Activated naive CD8-positive, alpha-beta T cell treated with anti-CD3 and anti-CD28 coated beads, Interleukin-2, amount 50 U/mL, for 24 hours (primary cell): Measurements from ENCODE around the gene GALK2.

Experiments used
- ATAC-seq: fragments of 150-1000 bp; cut with Tn5 transposase; one replicate; pipeline ENCODE4 v1.10.0; 2021
- DNase-seq: peaks from one replicate; pipeline ENCODE4 v3.0.0; 2021
- H3K27ac Mint-ChIP-seq: one replicate; pipeline ENCODE4 v1.8.0; 2021; ENCODE audit warnings: mild to moderate bottlenecking, mixed read lengths
- H3K27me3 Mint-ChIP-seq: one replicate; pipeline ENCODE4 v1.8.0; 2021; ENCODE audit warnings: mixed read lengths
- H3K36me3 Mint-ChIP-seq: one replicate; pipeline ENCODE4 v1.8.0; 2021; ENCODE audit warnings: low read depth, mixed read lengths
- H3K4me1 Mint-ChIP-seq: one replicate; pipeline ENCODE4 v1.8.0; 2021; ENCODE audit warnings: mixed read lengths
- H3K4me3 Mint-ChIP-seq: one replicate; pipeline ENCODE4 v1.8.0; 2021; ENCODE audit warnings: mild to moderate bottlenecking, moderate library complexity, mixed read lengths
- H3K9me3 Mint-ChIP-seq: one replicate; pipeline ENCODE4 v1.8.0; 2021; ENCODE audit warnings: mixed read lengths

Gene GALK2

DNA sequence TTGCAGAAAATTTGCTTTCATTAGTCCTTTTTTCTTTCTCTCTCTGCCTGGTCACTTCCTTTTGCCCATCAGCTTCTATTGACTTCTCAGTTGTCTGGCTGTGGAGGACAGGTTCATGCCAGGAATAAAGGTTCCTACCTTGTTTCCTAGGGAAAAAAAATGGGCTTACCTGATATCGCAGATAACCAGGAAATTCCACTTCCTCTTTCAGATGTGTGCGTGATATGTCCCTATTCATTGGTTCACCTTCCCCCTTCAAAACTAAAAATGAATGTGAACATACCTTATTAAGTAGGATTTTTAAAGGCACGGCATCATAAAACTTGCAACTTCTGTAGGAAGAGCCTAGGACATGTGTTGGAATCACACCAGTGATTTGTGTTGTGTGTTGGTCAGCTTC is 133.0 kb downstream of the GALK2 start:
- Mint-ChIP-seq H3K27ac (no peak overlapping the region), H3K36me3 (peaks cover 44% of the 10 kb centered on the region), H3K27me3 (no peaks in the 10 kb centered on the region), H3K4me1 (peaks cover 7% of the 10 kb centered on the region), H3K9me3 (peaks cover 17% of the 10 kb centered on the region), H3K4me3 (no peak overlapping the region)
- DNase-seq (no peak), ATAC-seq (no peak)

DNA sequence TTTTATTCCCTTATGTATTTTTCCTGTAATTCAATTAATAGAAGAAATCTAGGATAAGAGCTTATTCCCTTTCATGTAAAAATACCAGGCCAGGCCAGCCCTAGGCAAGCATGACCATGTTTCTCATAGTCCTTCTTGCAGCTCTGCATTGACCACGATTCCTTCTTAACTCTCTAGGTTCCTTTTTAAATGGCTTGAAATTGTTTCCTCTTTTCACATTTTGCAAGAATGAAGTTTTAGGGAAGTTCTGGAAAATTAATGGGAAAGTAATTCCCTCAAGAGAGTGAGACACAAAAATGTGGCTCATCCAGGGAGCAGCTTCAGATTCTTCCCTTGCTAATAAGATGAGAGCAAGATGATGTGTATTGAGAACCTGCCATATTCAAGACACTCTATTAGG is 136.5 kb downstream of the GALK2 start:
- H3K9me3 Mint-ChIP-seq, result no peaks in the 10 kb centered on the region
- H3K4me3 Mint-ChIP-seq, result no peak overlapping the region
- H3K36me3 Mint-ChIP-seq, result peaks cover 38% of the 10 kb centered on the region
- H3K27me3 Mint-ChIP-seq, result no peaks in the 10 kb centered on the region
- H3K27ac Mint-ChIP-seq, result no peak overlapping the region
- H3K4me1 Mint-ChIP-seq, result peaks cover 3% of the 10 kb centered on the region
- no peak for DNase-seq
- ATAC-seq, result no peak

- peaks cover 3% of the 10 kb centered on the region for H3K4me1 Mint-ChIP-seq
- peaks cover 31% of the 10 kb centered on the region for H3K36me3 Mint-ChIP-seq
- H3K27ac Mint-ChIP-seq, result no peak overlapping the region
Measured at GRCh38 chr15:49308686-49309085, 138.6 kb downstream of the GALK2 start.

GRCh38 chr15:49309889-49310288 is 139.8 kb downstream of the GALK2 start:
- H3K36me3 Mint-ChIP-seq, result peaks cover 26% of the 10 kb centered on the region

More at GRCh38 chr15:49308686-49309085, 138.6 kb downstream of the GALK2 start:
- no peak overlapping the region for H3K4me3 Mint-ChIP-seq
- H3K9me3 Mint-ChIP-seq, result no peaks in the 10 kb centered on the region
- no peak for DNase-seq
- no peaks in the 10 kb centered on the region for H3K27me3 Mint-ChIP-seq
- no peak for ATAC-seq

DNA sequence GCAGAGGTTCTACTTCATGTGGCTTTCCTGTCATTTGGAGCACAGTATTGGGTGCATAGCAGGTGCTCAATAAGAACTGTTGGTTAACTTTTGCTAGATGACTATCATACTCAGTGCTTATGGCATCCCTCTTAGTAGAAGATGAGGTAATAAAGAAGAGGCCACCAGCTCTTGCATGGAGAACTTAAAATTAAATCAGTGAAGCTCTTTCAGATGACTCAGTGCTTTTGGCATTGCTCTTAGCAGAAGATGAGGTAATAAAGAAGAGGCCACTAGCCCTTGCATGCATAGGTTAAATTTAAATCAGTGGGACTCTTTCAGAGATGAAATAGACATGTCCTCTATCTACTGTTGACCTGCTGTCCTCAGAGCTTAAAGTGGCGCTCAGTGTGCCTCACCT is 143.6 kb downstream of the GALK2 start:
- Mint-ChIP-seq H3K27me3 (no peaks in the 10 kb centered on the region), H3K9me3 (no peaks in the 10 kb centered on the region), H3K27ac (no peak overlapping the region), H3K4me3 (no peak overlapping the region), H3K4me1 (peaks cover 3% of the 10 kb centered on the region), H3K36me3 (peaks cover 32% of the 10 kb centered on the region)
- DNase-seq, result no peak
- no peak for ATAC-seq

More at GRCh38 chr15:49309889-49310288, 139.8 kb downstream of the GALK2 start:
- H3K4me3 Mint-ChIP-seq, result no peak overlapping the region
- no peak overlapping the region for H3K27ac Mint-ChIP-seq
- no peak for DNase-seq
- H3K27me3 Mint-ChIP-seq, result no peaks in the 10 kb centered on the region
- no peak for ATAC-seq
- H3K9me3 Mint-ChIP-seq, result no peaks in the 10 kb centered on the region
- H3K4me1 Mint-ChIP-seq, result peaks cover 3% of the 10 kb centered on the region

DNA sequence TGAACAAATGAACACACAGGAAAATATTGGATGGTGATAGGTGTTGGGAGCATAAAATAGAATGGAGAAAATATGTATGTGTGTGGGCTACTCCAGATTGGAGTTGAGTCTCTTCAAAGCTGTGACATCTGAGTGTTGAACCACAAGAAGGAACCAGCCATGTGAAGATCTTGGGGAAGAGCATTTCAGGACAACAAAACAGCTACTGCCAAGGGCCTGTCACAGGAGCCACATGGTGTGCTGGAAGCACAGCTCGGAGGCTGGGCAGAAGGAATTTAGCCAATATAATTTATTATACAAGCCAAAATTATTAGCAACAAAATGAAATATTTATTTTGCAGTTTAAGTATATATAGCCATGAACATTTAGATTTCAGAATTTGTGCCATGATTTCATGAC is 144.7 kb downstream of the GALK2 start:
- H3K4me1 Mint-ChIP-seq, result peaks cover 3% of the 10 kb centered on the region
- H3K27me3 Mint-ChIP-seq, result no peaks in the 10 kb centered on the region
- ATAC-seq (no peak), DNase-seq (no peak)
- H3K9me3 Mint-ChIP-seq, result no peaks in the 10 kb centered on the region
- H3K4me3 Mint-ChIP-seq, result no peak overlapping the region
- peaks cover 37% of the 10 kb centered on the region for H3K36me3 Mint-ChIP-seq
- H3K27ac Mint-ChIP-seq, result no peak overlapping the region

DNA sequence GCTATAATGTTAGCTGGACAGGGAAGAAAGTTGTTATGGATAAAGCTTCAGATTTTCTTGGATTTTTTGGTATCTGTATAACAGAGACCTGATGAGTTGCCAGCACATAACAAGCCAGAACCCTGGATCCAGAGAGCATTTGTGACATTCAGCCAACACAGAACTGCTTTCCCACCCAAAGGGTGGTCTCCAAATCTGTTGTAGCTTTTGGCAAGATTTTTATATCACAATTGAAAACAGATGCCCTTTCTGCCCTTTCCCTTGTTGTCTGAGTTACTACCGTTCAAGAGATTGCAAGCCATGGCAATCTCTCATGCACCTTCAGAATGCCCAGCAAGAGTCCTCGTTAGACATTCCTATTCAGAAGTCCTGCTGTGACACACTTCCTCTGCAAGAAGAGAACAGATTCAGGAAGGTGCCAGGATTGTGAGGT is 145.4 kb downstream of the GALK2 start:
- H3K4me1 Mint-ChIP-seq, result no peaks in the 10 kb centered on the region
- no peak for DNase-seq
- no peak overlapping the region for H3K27ac Mint-ChIP-seq
- H3K9me3 Mint-ChIP-seq, result no peaks in the 10 kb centered on the region
- H3K27me3 Mint-ChIP-seq, result no peaks in the 10 kb centered on the region
- peaks cover 33% of the 10 kb centered on the region for H3K36me3 Mint-ChIP-seq
- H3K4me3 Mint-ChIP-seq, result no peak overlapping the region
- no peak for ATAC-seq

DNA sequence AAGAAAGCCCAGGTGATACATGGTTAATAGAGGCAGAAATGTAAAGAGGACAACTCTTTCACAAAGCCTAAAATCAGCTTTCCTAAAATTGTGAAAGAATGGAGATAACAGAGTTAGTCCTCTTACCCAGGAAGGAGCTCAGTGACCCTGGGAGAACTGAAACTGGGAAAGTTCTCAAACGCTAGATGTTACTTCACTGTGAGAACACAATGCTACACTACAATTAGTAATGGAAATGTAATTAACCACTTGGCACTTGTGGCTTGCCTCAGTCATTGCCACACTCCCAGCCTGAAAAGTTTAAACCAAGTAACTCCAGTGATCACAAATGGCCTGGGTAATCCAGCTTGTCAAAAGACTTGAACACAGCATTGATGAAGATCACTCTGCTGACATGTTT is 150.3 kb downstream of the GALK2 start:
- Mint-ChIP-seq H3K4me3 (no peak overlapping the region), H3K36me3 (peaks cover 24% of the 10 kb centered on the region)

GRCh38 chr15:49323207-49323606 is 153.2 kb downstream of the GALK2 start:
- H3K27ac Mint-ChIP-seq, result no peak overlapping the region

More for the DNA sequence above, 150.3 kb downstream of the GALK2 start:
- H3K27me3 Mint-ChIP-seq, result no peaks in the 10 kb centered on the region
- no peaks in the 10 kb centered on the region for H3K4me1 Mint-ChIP-seq
- no peaks in the 10 kb centered on the region for H3K9me3 Mint-ChIP-seq
- DNase-seq (no peak), ATAC-seq (no peak)
- no peak overlapping the region for H3K27ac Mint-ChIP-seq

GRCh38 chr15:49327927-49328326 is 157.9 kb downstream of the GALK2 start:
- Mint-ChIP-seq H3K9me3 (no peaks in the 10 kb centered on the region), H3K27me3 (no peaks in the 10 kb centered on the region), H3K4me1 (no peaks in the 10 kb centered on the region), H3K4me3 (no peak overlapping the region), H3K27ac (no peak overlapping the region), H3K36me3 (peaks cover 15% of the 10 kb centered on the region)
- ATAC-seq, result no peak
- DNase-seq, result no peak

More at GRCh38 chr15:49323207-49323606, 153.2 kb downstream of the GALK2 start:
- no peak for DNase-seq
- Mint-ChIP-seq H3K4me1 (no peaks in the 10 kb centered on the region), H3K27me3 (no peaks in the 10 kb centered on the region), H3K36me3 (peaks cover 19% of the 10 kb centered on the region), H3K4me3 (no peak overlapping the region), H3K9me3 (no peaks in the 10 kb centered on the region)
- no peak for ATAC-seq

- ATAC-seq, result no peak
- H3K4me3 Mint-ChIP-seq, result no peak overlapping the region
- H3K9me3 Mint-ChIP-seq, result no peaks in the 10 kb centered on the region
- DNase-seq, result no peak
- H3K4me1 Mint-ChIP-seq, result no peaks in the 10 kb centered on the region
- no peaks in the 10 kb centered on the region for H3K27me3 Mint-ChIP-seq
- H3K36me3 Mint-ChIP-seq, result peaks cover 15% of the 10 kb centered on the region
- H3K27ac Mint-ChIP-seq, result no peak overlapping the region
Measured at GRCh38 chr15:49328941-49329340, 158.9 kb downstream of the GALK2 start.

DNA sequence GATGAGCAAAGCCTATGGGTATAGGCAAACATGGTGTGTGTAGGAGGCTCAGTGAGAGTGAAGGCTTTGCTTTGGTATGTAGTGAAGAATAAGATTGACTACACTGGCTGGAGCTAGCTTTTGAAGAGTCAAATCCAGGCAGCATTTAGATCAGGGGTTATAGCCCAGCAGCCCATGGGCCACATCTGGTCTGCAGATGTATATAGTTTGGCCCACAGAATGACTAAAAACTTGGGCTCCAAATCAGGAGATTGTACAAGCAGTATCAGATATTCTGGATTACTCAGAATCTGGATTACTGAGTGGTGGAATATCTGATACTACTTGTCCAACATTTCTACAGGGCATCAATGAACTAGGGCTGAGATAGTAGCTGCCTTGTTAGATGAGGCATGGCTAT is 160.1 kb downstream of the GALK2 start:
- peaks cover 14% of the 10 kb centered on the region for H3K36me3 Mint-ChIP-seq
- ATAC-seq (no peak), DNase-seq (no peak)
- no peaks in the 10 kb centered on the region for H3K27me3 Mint-ChIP-seq
- no peak overlapping the region for H3K4me3 Mint-ChIP-seq
- no peaks in the 10 kb centered on the region for H3K9me3 Mint-ChIP-seq
- H3K27ac Mint-ChIP-seq, result no peak overlapping the region
- no peaks in the 10 kb centered on the region for H3K4me1 Mint-ChIP-seq

GRCh38 chr15:49331442-49331841 is 161.4 kb downstream of the GALK2 start:
- Mint-ChIP-seq H3K27me3 (no peaks in the 10 kb centered on the region), H3K4me1 (no peaks in the 10 kb centered on the region), H3K4me3 (no peak overlapping the region), H3K9me3 (no peaks in the 10 kb centered on the region), H3K27ac (no peak overlapping the region), H3K36me3 (peaks cover 14% of the 10 kb centered on the region)
- ATAC-seq (no peak), DNase-seq (no peak)

DNA sequence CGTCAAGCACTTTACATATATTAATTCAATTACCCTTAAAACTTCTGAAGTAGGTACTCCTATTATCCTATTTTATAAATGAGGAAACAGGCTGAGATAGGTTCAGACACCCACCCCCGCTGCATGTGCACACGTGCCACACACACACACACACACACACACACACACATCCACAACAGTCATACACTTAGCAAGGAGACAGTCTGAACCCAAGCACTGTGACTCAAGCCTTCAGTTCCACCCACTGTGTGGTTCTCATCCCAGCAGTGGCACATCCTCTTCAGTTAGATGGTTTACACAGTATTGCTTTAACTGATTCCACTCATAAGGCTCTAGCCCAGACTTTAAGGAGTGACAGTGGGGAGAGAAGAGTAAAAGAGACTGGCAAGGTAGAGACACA is 161.9 kb downstream of the GALK2 start:
- Mint-ChIP-seq H3K9me3 (no peaks in the 10 kb centered on the region), H3K4me3 (no peak overlapping the region), H3K4me1 (no peaks in the 10 kb centered on the region), H3K27me3 (no peaks in the 10 kb centered on the region), H3K36me3 (peaks cover 14% of the 10 kb centered on the region), H3K27ac (no peak overlapping the region)
- DNase-seq, result no peak
- ATAC-seq, result peak; percentile 54

- no peak for DNase-seq
- H3K9me3 Mint-ChIP-seq, result peaks cover 6% of the 10 kb centered on the region
- no peak overlapping the region for H3K27ac Mint-ChIP-seq
- peaks cover 41% of the 10 kb centered on the region for H3K36me3 Mint-ChIP-seq
- no peaks in the 10 kb centered on the region for H3K4me1 Mint-ChIP-seq
- ATAC-seq, result no peak
- H3K4me3 Mint-ChIP-seq, result no peak overlapping the region
- no peaks in the 10 kb centered on the region for H3K27me3 Mint-ChIP-seq
Measured at GRCh38 chr15:49339656-49340055, 169.6 kb downstream of the GALK2 start.

DNA sequence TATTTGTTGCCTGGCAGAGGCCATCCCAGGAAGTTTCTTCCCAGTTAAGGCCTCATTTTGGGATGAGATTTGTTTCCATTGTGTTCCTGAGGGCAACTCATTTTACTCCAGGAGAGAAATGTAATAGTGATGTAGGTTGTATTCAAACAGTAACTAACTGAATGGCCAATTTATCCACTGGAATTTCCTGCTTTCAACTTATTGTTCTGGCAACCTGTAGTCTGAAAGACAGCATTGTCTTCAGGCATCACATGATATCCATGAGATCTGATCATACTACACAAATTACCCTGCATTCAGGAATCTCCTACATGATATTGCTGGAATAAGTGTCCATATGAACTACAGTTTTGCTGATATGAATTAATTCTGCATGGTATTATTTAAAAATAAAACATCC is 173.5 kb downstream of the GALK2 start:
- Mint-ChIP-seq H3K27me3 (no peaks in the 10 kb centered on the region), H3K4me1 (no peaks in the 10 kb centered on the region), H3K27ac (no peak overlapping the region), H3K36me3 (peaks cover 39% of the 10 kb centered on the region), H3K9me3 (peaks cover 6% of the 10 kb centered on the region), H3K4me3 (no peak overlapping the region)
- DNase-seq, result no peak
- no peak for ATAC-seq
